GM18508 (cell line): ENCODE results near the gene INSRR.

ENCODE experiments used
- ATAC-seq: cut with Tn5 transposase; IDR thresholded peaks from one replicate; pipeline ENCODE4 v1.9.1; 2021; ENCODE audit warnings: moderate number of reproducible peaks; ENCODE audit not compliant: insufficient read depth, unreplicated experiment

The INSRR gene

DNA sequence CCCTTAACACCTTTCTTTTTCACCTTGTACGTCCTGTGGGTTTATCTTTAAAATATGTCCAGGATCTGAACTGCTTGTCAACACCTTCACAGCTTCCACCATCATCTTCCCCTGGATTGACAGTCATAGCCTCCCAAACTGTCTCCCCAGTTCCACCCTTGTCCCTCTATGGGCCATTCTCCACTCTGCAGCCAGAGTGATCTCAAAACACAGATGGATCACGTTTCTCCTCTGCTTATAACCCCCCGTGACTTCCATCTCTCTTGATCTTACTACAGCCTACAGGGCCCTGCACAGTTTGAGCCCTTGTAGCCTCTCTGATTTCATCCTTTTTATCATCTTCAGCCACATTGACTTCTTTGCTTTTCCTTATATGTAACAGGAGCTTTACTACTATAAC lies 4.3 kb downstream of the INSRR start:
- no peak for ATAC-seq

DNA sequence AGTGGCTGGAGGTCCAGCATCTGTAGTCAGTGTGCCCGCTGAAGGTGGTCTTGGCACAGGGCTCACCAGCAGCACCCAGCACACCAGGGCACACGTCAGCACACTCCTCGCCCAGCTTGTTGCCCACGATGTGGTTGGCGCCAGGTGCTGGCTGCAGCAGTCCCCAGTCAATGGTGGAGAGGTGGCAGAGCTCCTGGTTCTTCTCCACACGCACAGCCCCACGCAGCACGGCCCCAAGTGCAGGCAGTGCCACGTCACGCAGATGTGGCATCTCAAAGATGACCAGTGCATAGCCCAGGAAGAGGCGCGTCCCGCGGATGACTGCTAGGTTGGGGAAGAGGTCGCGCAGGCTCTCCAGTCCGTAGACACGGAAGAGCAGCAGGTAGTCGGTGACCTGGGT lies 5.2 kb downstream of the INSRR start:
- no peak for ATAC-seq

DNA sequence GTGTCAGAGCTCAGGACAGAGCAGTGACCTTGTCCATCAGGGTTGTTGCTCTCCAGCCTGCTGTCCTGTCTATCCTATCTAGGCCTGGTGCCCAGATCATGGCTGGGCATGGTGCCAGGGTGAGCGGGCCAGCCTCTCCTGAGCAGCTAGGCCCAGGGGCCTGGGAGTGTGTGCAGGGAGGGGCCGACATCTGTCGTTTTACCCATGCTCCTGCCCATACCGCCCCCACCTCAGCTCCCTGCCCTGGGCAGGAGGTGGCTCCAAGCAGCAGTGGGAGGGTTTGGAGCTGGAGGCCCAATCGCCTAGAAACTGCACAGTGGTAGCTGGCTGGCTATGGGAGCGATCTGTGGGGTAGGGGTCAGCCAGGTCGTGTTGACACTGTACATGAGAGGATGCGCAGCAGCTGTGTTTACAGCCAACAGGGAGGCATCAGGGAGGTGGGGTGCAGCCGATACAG lies 6.5 kb downstream of the INSRR start:
- ATAC-seq: no peak

GRCh38 chr1:156851779-156852417 lies 7.0 kb downstream of the INSRR start:
- no peak for ATAC-seq

GRCh38 chr1:156849151-156849496 lies 9.8 kb downstream of the INSRR start:
- ATAC-seq: no peak

DNA sequence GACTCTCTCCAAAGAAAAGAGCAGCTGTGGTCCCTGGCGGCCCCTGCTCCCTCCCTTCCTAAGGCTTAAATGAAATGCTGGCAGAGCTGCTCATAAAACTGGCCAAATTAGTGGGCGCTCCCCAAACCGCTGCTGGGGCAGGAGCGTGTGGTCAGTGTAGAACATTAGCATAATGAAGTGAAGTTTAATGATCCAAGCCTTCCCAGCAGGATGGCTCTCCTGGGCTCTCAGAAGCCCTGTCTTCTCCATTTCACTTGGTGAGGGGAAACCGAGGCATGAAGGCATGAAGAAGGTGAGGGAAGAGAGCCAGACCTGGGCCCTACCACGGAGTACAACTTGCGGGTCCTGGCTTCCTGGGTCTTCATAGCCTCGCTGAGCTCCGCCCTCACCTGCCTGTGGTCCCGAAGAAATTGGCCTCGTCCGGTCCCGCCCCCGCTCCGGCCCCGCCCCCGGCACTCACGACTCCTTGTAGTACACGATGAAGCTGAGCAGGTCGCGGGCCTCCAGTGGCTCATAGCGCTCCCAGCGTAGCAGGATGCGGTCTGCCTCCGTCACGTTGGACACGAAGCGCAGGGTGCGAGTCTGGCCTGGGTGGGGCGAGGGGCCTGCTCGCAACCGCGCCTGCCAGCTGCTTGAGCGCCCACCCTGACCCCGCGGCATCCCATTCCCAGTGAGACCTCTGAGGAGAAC lies 10.3 kb downstream of the INSRR start:
- no peak for ATAC-seq

DNA sequence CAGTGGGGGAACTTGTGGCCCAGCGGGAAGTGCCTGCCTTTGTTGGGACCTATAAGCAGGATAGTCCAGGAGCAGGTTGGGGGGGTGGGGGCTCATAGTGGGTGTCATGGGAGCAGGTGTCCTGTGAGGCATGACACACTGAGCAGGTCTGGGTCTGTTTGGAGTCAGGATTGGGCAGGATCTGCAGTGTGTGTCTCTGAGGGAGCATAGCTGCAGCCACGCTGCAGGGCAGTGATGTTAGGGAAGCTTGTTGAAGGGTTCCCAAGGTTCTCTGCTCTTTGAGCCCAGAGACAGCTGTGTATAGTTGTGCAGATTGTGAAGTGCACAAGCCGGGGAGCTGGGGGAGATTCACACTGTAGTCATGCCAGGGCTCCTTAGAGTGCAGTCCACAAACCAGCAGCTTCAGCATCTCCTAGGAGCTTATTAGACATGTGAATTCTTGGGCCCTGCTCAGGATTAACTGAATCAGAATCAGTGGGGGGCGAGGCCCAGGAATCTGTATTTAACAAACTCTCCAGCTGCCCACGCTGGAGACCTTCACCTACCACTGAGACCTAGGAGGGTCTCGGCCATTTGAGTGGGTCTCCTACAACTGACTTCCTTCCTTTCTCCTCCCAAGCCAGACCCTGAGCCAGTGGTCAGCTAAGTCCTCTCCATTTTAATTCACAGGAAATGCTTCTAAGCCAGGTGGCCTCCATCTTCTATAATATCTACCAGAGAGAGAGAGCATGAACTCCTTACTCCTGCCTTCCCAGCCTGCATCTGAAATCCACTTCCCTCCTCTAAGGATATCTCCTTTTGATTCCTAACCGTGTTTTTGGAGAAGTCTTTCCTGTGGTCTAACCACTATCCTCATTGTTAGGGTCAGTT lies 11.1 kb downstream of the INSRR start:
- ATAC-seq: no peak

DNA sequence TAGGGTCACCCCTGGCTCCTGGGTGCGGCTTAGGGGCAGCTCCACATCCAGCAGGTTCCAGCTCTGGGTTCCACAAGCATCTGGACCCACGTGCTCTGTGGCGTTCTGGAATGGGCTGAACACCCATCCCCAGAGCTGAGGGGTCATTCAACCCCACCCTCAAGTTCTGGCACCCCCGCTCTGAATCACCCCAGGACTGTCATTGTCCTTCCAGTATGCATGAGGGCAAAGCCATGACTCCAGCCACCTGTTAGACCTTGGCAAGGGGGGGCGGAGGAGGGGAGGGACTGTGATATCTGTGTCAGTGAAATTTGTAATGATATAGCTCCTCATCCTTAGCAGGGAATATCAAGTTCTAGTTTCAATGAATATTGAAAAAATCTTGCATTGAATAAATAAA lies 12.3 kb downstream of the INSRR start:
- no peak for ATAC-seq

DNA sequence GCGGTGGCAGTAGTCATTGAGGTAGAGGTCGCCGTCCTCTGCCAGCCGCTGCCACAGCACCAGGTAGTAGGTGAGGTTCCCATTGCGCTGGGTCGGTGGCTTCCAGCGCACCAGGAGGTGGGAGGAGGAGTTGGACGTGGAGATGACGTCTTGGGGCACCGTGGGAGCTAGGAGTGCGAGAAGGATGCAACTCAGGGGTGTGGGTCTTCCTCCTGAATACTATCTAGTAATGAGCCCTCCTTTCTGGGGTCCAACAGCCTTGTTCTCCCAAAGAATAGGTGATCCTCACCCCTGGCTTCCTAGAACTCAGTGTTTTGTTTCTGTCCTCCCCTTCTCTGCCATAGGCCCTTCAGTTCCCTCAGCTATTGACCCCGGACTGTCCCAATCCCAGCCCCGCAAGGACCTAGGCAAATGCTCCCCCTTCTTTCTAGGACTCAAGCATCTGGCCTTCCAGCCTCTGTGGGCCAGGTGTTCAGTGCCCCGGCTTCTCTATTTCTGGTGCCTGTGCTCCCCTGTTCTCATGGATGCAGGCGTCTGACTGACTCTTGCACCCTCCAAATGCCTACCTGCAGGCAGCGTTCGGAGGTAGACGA lies 12.9 kb downstream of the INSRR start:
- ATAC-seq: no peak

GRCh38 chr1:156845055-156845952 lies 13.6 kb downstream of the INSRR start:
- no peak for ATAC-seq

DNA sequence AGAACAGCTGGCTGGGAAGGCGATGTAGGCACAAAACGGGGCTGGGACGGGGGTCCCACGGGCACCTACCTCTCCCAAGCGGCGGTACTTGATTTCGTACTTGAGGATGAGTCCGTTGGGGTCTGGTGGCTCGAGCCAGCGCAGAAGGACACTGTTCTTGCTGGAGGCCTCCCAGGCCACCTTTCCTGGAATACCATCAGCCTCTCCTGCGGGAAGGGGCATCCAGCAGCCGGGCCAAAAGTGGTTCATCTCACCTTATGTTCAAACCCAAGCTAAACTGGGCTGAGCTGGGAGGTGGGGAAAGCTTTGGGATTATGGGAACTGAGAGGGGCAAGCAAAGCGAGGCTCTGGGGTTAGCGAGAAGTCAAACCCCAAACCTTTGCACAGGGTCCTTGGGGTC lies 14.3 kb downstream of the INSRR start:
- ATAC-seq: no peak

GRCh38 chr1:156844102-156844501 lies 14.8 kb downstream of the INSRR start:
- no peak for ATAC-seq

GRCh38 chr1:156842618-156843300 lies 16.2 kb downstream of the INSRR start:
- no peak for ATAC-seq

DNA sequence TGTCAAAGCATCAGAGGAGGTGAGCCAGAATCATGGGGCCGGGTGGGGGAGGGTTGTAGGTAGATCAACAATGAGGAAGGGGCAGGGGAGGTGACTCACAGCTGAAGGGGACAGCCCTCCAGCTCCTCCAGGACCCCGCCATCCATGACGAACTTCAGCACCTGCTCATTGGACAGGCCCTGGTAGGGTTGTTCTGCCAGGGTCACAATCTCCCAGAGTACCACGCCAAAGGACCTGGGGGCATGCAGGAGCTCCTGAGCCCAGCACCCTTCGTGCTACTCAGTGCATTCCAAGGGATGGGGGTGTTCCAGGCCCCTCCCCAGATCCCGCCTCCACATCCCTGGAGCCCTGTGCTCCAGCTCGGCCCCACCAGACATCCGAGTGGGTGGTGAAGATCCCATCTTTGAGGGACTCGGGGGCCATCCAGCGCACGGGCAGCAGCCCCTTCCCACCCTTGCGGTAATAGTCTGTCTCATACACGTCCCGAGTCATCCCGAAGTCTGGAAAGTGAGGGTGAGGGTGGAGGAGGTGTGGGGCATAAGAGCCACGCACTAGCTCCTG lies 17.5 kb downstream of the INSRR start:
- no peak for ATAC-seq

- ATAC-seq: no peak
Observed at GRCh38 chr1:156840898-156841279, 18.0 kb downstream of the INSRR start.

DNA sequence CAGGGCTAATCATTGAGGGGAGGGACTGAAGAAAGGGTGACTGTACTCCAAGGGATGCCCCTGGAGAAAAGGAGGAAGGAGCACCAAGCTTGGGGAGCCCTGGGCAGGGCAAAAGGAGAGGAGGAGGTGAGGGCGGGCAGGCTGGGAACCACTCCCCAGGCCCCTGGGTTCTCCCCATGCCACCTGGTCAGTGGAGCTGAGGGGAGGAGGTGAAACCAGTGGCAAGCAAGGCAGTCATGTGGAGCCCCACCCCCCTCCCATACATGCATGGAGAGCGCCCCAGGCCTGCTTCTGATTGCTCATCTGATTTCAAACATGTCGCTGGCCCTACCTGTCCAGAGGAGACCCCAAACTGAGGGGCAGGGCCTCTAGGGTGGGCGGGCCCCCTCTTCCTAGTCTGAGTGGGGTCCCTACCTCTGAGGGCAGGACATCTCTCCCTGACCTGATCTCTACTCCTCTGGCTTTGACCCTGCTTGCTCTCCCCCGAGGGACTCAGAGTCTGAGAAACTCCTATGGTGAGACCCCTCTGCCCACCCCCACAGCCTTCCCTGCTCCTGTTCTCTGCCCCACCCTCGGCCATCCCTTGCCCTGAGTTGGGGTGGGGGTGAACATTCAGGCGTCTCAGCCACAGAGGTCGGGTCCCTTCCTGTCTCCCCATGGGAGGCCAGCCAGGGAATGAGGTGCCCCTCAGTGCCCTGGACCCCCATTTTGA lies 18.6 kb downstream of the INSRR start:
- ATAC-seq: no peak

- no peak for ATAC-seq
Observed at GRCh38 chr1:156839426-156840109, 19.3 kb downstream of the INSRR start.

- no peak for ATAC-seq
Observed at GRCh38 chr1:156838972-156839371, 19.9 kb downstream of the INSRR start.
